ENCODE measurements around the gene MRPS2. TPM values are rescaled to one million over a fixed set of nuclear protein-coding genes. Genes with fewer than 3 reads are reported as not detected.

Gene MRPS2
- total RNA-seq, 5 donors from 2014 or later (not counting 1 experiment from before 2014, with no cell fraction given), result 17.7 to 36.6 (median 32.8) TPM

DNA sequence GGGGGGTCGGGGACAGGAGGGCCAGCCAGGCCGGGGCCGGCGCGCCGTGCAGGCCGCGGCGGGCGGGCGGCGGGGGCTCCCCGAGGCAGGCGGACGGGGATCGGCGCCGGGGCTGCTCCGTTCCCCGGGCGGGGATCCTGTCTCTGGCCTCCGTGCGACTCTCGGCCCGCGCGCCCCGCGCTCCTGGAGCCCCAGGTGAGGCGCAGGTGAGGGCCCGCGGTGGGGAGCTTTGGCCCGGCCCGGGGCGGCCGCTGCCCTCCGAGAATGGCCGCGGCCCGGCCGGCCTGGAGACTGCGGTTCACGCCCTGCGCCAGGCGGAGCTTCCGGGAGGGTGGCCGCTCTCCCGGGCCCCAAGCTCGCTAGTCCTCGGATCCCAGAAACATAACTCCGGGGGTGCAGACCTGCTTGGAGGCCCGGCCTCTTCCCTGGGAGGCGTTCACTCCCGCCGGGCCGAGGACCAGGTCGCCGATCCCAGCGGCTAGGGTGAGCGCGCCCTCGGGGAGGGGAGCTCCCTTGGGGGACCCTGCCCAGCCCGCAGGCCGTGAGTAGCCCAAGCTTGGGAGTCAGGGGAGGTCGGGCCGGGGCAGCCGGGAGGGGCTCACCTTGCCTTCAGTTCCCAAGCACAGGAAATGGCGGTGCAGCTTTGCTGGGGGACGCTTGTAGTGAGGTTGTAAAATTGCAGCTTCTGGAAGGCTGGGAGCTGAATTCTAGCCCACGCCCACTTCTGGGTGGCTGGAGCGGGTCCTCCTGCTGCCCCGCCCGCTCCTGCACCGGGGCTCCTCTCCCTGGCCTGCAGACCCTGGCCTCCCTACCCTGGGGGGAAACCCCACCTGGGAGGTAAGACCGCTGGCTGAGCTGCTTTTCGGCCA lies 20.2 kb upstream of the MRPS2 start:
- Histone ChIP-seq H3K27ac (ENCODE audit: low read length) (no peak overlapping the region), H3K4me3 (ENCODE audit: control insufficient read depth in 1 of 2, extremely low read depth in 1 of 2, low read length in 1 of 2) (peak overlapping the region; percentile 47 to 64), H3K9me3 (no peaks in the 10 kb centered on the region), H3K36me3 (ENCODE audit: control insufficient read depth in 2 of 2, extremely low read depth in 1 of 2, insufficient read depth in 1 of 2, low read length in 1 of 2) (no peaks in the 10 kb centered on the region), H3K4me1 (ENCODE audit: control insufficient read depth in 1 of 2, extremely low read depth in 1 of 2, insufficient read depth in 2 of 2, low read length in 2 of 2) (peaks cover 0 to 15% of the 10 kb centered on the region in 2 experiments), H3K27me3 (replicated peaks in 1 of 2; ENCODE audit: control insufficient read depth in 2 of 2, extremely low read depth in 1 of 2, insufficient read depth in 2 of 2, low read length in 1 of 2) (peaks cover 3 to 83% of the 10 kb centered on the region in 2 experiments)
- Mint-ChIP-seq H3K4me1 (peaks cover 6 to 16% (median 8%) of the 10 kb centered on the region in 3 donors), H3K9me3 (no peaks in the 10 kb centered on the region), H3K27ac (no peak overlapping the region), H3K36me3 (no peaks in the 10 kb centered on the region), H3K27me3 (peaks cover 47 to 58% of the 10 kb centered on the region in 2 donors), H3K4me3 (peak overlapping the region; percentile 31 to 65 (median 58))
- ChIA-PET CTCF (no interaction called here), POLR2A (no interaction called here)
- WGBS (ENCODE audit: insufficient coverage), result 1% methylated on average over 58 of the region's 76 CpGs
- DNase-seq (peak in 1 of 35 experiments; percentile 11), ATAC-seq (replicated peaks in 1 of 4) (peak; percentile 29 to 56 (median 47))

GRCh38 chr9:135480940-135481310 lies 19.6 kb upstream of the MRPS2 start:
- Mint-ChIP-seq H3K27ac (no peak overlapping the region), H3K27me3 (peaks cover 43 to 55% of the 10 kb centered on the region in 2 donors), H3K36me3 (no peaks in the 10 kb centered on the region), H3K4me1 (peaks cover 6 to 16% (median 8%) of the 10 kb centered on the region in 3 donors), H3K9me3 (no peaks in the 10 kb centered on the region), H3K4me3 (peak overlapping the region; percentile 31 to 65 (median 58))
- Histone ChIP-seq H3K4me3 (ENCODE audit: control insufficient read depth in 1 of 2, extremely low read depth in 1 of 2, low read length in 1 of 2) (peak overlapping the region; percentile 47 to 64), H3K27ac (ENCODE audit: low read length) (no peak overlapping the region), H3K36me3 (ENCODE audit: control insufficient read depth in 2 of 2, extremely low read depth in 1 of 2, insufficient read depth in 1 of 2, low read length in 1 of 2) (no peaks in the 10 kb centered on the region), H3K9me3 (no peaks in the 10 kb centered on the region), H3K4me1 (ENCODE audit: control insufficient read depth in 1 of 2, extremely low read depth in 1 of 2, insufficient read depth in 2 of 2, low read length in 2 of 2) (peaks cover 0 to 15% of the 10 kb centered on the region in 2 experiments), H3K27me3 (replicated peaks in 1 of 2; ENCODE audit: control insufficient read depth in 2 of 2, extremely low read depth in 1 of 2, insufficient read depth in 2 of 2, low read length in 1 of 2) (peaks cover 3 to 83% of the 10 kb centered on the region in 2 experiments)
- DNase-seq (no peak), ATAC-seq (replicated peaks in 1 of 4) (peak in 1 of 4 experiments; percentile 41)
- ChIA-PET POLR2A (no interaction called here), CTCF (no interaction called here)
- 71% methylated on average over 5 of the region's 11 CpGs for WGBS (ENCODE audit: insufficient coverage)

DNA sequence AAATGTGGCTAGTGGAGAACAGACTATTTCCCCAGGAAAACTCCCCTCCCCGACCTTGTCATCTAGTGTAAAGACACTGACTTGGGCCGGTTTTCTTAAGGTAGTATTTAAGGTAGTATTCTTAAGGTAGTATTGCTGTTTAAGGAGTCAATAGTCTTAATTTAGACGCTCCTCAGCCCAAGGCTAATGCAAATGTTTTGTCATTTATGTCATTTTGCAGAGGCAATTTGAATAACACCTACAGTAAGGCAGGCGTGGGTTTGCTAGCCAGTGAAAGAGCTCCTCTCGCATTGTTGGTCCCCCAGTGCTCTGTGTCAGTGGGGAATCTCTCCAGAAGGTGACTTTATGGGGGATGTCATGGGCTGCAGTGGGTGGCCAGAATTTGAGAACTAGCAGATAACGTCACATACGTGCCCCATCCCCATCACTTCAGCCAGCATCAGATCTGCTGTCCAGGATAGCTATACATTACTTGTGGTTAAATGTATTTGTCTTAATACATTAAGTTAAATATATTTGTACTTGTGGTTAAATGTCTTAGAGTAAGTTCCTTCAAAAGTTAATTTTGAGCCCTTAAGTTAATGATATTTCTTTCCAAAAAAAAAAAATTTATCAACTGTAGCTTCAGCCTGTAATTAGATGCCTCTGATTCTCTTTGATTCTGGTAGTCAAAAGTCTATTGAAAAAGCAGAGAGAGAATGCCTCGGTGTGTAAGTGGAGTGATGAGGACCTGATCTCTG lies 18.3 kb upstream of the MRPS2 start:
- Mint-ChIP-seq H3K9me3 (no peaks in the 10 kb centered on the region), H3K4me1 (peaks cover 6 to 16% (median 8%) of the 10 kb centered on the region in 3 donors), H3K36me3 (no peaks in the 10 kb centered on the region), H3K27ac (no peak overlapping the region), H3K27me3 (peaks cover 38 to 51% of the 10 kb centered on the region in 2 donors), H3K4me3 (peak overlapping the region in 1 of 3 donors; percentile 58)
- Histone ChIP-seq H3K9me3 (no peaks in the 10 kb centered on the region), H3K36me3 (ENCODE audit: control insufficient read depth in 2 of 2, extremely low read depth in 1 of 2, insufficient read depth in 1 of 2, low read length in 1 of 2) (no peaks in the 10 kb centered on the region), H3K27me3 (replicated peaks in 1 of 2; ENCODE audit: control insufficient read depth in 2 of 2, extremely low read depth in 1 of 2, insufficient read depth in 2 of 2, low read length in 1 of 2) (peaks cover 3 to 81% of the 10 kb centered on the region in 2 experiments), H3K27ac (ENCODE audit: low read length) (no peak overlapping the region), H3K4me1 (ENCODE audit: control insufficient read depth in 1 of 2, extremely low read depth in 1 of 2, insufficient read depth in 2 of 2, low read length in 2 of 2) (peaks cover 0 to 15% of the 10 kb centered on the region in 2 experiments), H3K4me3 (ENCODE audit: control insufficient read depth in 1 of 2, extremely low read depth in 1 of 2, low read length in 1 of 2) (no peak overlapping the region)
- POLR2A ChIA-PET, result no interaction called here
- no peak for ATAC-seq (replicated peaks in 1 of 4)
- CTCF ChIA-PET, result no interaction called here
- WGBS (ENCODE audit: insufficient coverage), result 58% methylated on average over 2 of the region's 8 CpGs
- no peak for DNase-seq

- no peak overlapping the region for H3K4me3 Mint-ChIP-seq
- Histone ChIP-seq H3K4me1 (ENCODE audit: control insufficient read depth in 1 of 2, extremely low read depth in 1 of 2, insufficient read depth in 2 of 2, low read length in 2 of 2) (peaks cover 0 to 12% of the 10 kb centered on the region in 2 experiments), H3K27me3 (replicated peaks in 1 of 2; ENCODE audit: control insufficient read depth in 2 of 2, extremely low read depth in 1 of 2, insufficient read depth in 2 of 2, low read length in 1 of 2) (peaks cover 3 to 64% of the 10 kb centered on the region in 2 experiments), H3K36me3 (ENCODE audit: control insufficient read depth in 2 of 2, extremely low read depth in 1 of 2, insufficient read depth in 1 of 2, low read length in 1 of 2) (no peaks in the 10 kb centered on the region), H3K27ac (ENCODE audit: low read length) (no peak overlapping the region), H3K9me3 (no peaks in the 10 kb centered on the region), H3K4me3 (ENCODE audit: control insufficient read depth in 1 of 2, extremely low read depth in 1 of 2, low read length in 1 of 2) (no peak overlapping the region)
- peaks cover 26 to 37% of the 10 kb centered on the region in 2 donors for H3K27me3 Mint-ChIP-seq
- ATAC-seq (replicated peaks in 1 of 4), result no peak
- CTCF ChIA-PET, result no interaction called here
- H3K4me1 Mint-ChIP-seq, result peaks cover 0 to 9% (median 1%) of the 10 kb centered on the region in 3 donors
- 93% methylated on average over 45 of the region's 47 CpGs for WGBS (ENCODE audit: insufficient coverage)
- POLR2A ChIA-PET, result no interaction called here
- H3K36me3 Mint-ChIP-seq, result no peaks in the 10 kb centered on the region
- no peak for DNase-seq
- H3K9me3 Mint-ChIP-seq, result no peaks in the 10 kb centered on the region
- H3K27ac Mint-ChIP-seq, result no peak overlapping the region
These were observed 15.8 kb upstream of the MRPS2 start for GRCh38 chr9:135484460-135485277.

DNA sequence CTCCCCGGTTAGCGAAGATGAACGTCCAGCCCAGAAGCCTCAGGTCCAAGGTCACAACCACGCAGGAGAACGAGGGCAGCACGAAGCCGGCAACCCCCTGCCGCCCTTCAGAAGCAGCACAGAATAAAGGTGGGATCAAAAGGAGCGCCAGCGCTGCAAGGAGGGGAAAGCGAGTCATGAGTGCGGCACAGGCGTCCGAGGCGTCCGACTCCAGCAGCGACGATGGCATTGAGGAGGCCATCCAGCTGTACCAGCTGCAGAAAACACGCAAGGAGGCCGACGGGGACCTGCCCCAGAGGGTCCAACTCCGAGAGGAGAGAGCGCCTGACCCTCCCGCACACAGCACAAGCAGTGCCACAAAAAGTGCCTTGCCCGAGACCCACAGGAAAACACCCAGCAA lies 15.1 kb upstream of the MRPS2 start:
- DNase-seq (no peak), ATAC-seq (replicated peaks in 1 of 4) (no peak)
- no peak overlapping the region for H3K4me3 Mint-ChIP-seq
- H3K9me3 Mint-ChIP-seq, result no peaks in the 10 kb centered on the region
- Histone ChIP-seq H3K36me3 (ENCODE audit: control insufficient read depth in 2 of 2, extremely low read depth in 1 of 2, insufficient read depth in 1 of 2, low read length in 1 of 2) (no peaks in the 10 kb centered on the region), H3K9me3 (no peaks in the 10 kb centered on the region), H3K27ac (ENCODE audit: low read length) (no peak overlapping the region), H3K4me3 (ENCODE audit: control insufficient read depth in 1 of 2, extremely low read depth in 1 of 2, low read length in 1 of 2) (no peak overlapping the region), H3K4me1 (ENCODE audit: control insufficient read depth in 1 of 2, extremely low read depth in 1 of 2, insufficient read depth in 2 of 2, low read length in 2 of 2) (peaks cover 0 to 10% of the 10 kb centered on the region in 2 experiments), H3K27me3 (replicated peaks in 1 of 2; ENCODE audit: control insufficient read depth in 2 of 2, extremely low read depth in 1 of 2, insufficient read depth in 2 of 2, low read length in 1 of 2) (peaks cover 3 to 65% of the 10 kb centered on the region in 2 experiments)
- POLR2A ChIA-PET, result no interaction called here
- no peaks in the 10 kb centered on the region for H3K36me3 Mint-ChIP-seq
- peaks cover 26 to 37% of the 10 kb centered on the region in 2 donors for H3K27me3 Mint-ChIP-seq
- H3K27ac Mint-ChIP-seq, result no peak overlapping the region
- CTCF ChIA-PET, result no interaction called here
- WGBS (ENCODE audit: insufficient coverage), result 84% methylated on average over 25 of the region's 25 CpGs
- peaks cover 0 to 9% (median 1%) of the 10 kb centered on the region in 3 donors for H3K4me1 Mint-ChIP-seq

- Mint-ChIP-seq H3K27me3 (peaks cover 26 to 34% of the 10 kb centered on the region in 2 donors), H3K4me1 (peaks cover 0 to 7% (median 1%) of the 10 kb centered on the region in 3 donors), H3K36me3 (no peaks in the 10 kb centered on the region), H3K4me3 (no peak overlapping the region), H3K9me3 (no peaks in the 10 kb centered on the region), H3K27ac (no peak overlapping the region)
- DNase-seq (no peak), ATAC-seq (replicated peaks in 1 of 4) (no peak)
- no peaks in the 10 kb centered on the region for H3K9me3 ChIP-seq
- POLR2A ChIA-PET, result no interaction called here
- peaks cover 0 to 5% of the 10 kb centered on the region in 2 experiments for H3K4me1 ChIP-seq (ENCODE audit: control insufficient read depth in 1 of 2, extremely low read depth in 1 of 2, insufficient read depth in 2 of 2, low read length in 2 of 2)
- H3K4me3 ChIP-seq (ENCODE audit: control insufficient read depth in 1 of 2, extremely low read depth in 1 of 2, low read length in 1 of 2), result no peak overlapping the region
- CTCF ChIA-PET, result no interaction called here
- H3K27ac ChIP-seq (ENCODE audit: low read length), result no peak overlapping the region
- no peaks in the 10 kb centered on the region for H3K36me3 ChIP-seq (ENCODE audit: control insufficient read depth in 2 of 2, extremely low read depth in 1 of 2, insufficient read depth in 1 of 2, low read length in 1 of 2)
- H3K27me3 ChIP-seq (replicated peaks in 1 of 2; ENCODE audit: control insufficient read depth in 2 of 2, extremely low read depth in 1 of 2, insufficient read depth in 2 of 2, low read length in 1 of 2), result peaks cover 3 to 65% of the 10 kb centered on the region in 2 experiments
- 85% methylated on average over 18 of the region's 21 CpGs for WGBS (ENCODE audit: insufficient coverage)
These were observed 14.7 kb upstream of the MRPS2 start for GRCh38 chr9:135485832-135486231.

Data from T-cell (primary cell).